Stomach (tissue), 4 donors: ENCODE results near the gene SYCE3.

Experiments
- EP300 ChIP-seq: sonication (generic); formaldehyde crosslinking; IDR thresholded peaks from one replicate; pipeline ENCODE4 v1.6.1; 2017; ENCODE audit warnings: antibody characterized with exemption
- POLR2A ChIP-seq, 4 donors: fragments of 450-650 bp; IDR thresholded peaks; one replicate each; pipeline ENCODE4 v1.6.1; 2016; ENCODE audit warnings: antibody characterized with exemption in 4 of 4, control low read depth in 2 of 4, mild to moderate bottlenecking in 1 of 4, moderate library complexity in 1 of 4
- TF ChIP-seq, protein P1 (sequence below), 7 experiments: fragments of 450-650 bp in 4 of 7; fragments of 200-600 bp in 3 of 7; sonication (generic) in 3 of 7; IDR thresholded peaks; one replicate each; pipeline ENCODE4 v1.5.1; 2016 to 2019; ENCODE audit warnings: antibody characterized with exemption in 7 of 7, control low read depth in 2 of 7, mild to moderate bottlenecking in 1 of 7

DNA sequence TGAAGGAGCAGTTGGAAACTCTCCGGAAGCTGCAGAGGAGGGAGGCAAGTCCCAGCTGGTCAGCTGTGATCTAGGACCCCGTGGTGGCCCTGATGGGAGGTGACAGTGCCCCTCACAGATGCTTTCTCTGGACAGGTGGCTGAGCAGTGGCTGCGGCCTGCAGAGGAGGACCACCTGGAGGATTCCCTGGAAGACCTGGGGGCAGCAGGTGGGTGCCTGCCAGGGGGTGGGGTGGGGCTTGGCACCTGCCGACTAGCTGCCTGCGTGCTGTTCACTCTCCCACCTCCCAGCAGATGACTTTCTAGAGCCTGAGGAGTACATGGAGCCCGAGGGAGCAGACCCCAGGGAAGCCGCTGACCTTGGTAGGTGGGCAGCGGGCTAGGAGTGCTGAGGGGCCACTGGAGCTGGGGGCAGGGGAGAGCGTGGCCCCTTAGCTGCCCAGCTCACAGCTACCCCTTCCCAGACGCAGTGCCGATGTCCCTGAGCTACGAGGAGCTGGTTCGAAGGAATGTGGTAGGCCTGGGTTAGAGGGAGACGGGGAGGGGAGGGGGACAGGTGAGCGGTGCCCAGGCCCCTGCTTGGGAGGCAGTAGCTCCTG, 40.4 kb downstream of the SYCE3 start:
- TF ChIP-seq, protein P1, sequence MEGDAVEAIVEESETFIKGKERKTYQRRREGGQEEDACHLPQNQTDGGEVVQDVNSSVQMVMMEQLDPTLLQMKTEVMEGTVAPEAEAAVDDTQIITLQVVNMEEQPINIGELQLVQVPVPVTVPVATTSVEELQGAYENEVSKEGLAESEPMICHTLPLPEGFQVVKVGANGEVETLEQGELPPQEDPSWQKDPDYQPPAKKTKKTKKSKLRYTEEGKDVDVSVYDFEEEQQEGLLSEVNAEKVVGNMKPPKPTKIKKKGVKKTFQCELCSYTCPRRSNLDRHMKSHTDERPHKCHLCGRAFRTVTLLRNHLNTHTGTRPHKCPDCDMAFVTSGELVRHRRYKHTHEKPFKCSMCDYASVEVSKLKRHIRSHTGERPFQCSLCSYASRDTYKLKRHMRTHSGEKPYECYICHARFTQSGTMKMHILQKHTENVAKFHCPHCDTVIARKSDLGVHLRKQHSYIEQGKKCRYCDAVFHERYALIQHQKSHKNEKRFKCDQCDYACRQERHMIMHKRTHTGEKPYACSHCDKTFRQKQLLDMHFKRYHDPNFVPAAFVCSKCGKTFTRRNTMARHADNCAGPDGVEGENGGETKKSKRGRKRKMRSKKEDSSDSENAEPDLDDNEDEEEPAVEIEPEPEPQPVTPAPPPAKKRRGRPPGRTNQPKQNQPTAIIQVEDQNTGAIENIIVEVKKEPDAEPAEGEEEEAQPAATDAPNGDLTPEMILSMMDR (IDR thresholded peaks at IDR 0.05): no peak
- TF ChIP-seq POLR2A (IDR thresholded peaks at IDR 0.05) (no peak), EP300 (no peak)
